ENCODE results near the gene FSD2. TPM values are rescaled to one million over a fixed set of nuclear protein-coding genes. Genes with fewer than 3 reads are reported as not detected.

FSD2 gene
- total and polyA plus RNA-seq, 2 of the 8 experiments (the other 6 are each of a cell fraction or from before 2014, with no cell fraction given): 0.02 TPM; not detected in 1

GRCh38 chr15:82847703-82848102 lies 41.8 kb upstream of the FSD2 start:
- no peaks in the 10 kb centered on the region for H3K79me1 ChIP-seq (ENCODE audit: low read depth, low read length)
- H4K8ac ChIP-seq (ENCODE audit: extremely low read depth, insufficient read depth, low read length): no peak overlapping the region
- H3K18ac ChIP-seq (ENCODE audit: extremely low read depth, low read length): no peak overlapping the region
- no peak overlapping the region for H2BK15ac ChIP-seq (ENCODE audit: low read length)
- H3K27me3 ChIP-seq (replicated peaks in 1 of 4; ENCODE audit: control insufficient read depth in 3 of 4, extremely low read depth in 1 of 4, insufficient read depth in 3 of 4, low read length in 3 of 4): no peaks in the 10 kb centered on the region
- TF ChIP-seq JUN (IDR thresholded peaks at IDR 0.05; ENCODE audit: low read depth, low read length) (no peak), ATF2 (IDR thresholded peaks at IDR 0.05; ENCODE audit: low read length) (no peak)
- no peaks in the 10 kb centered on the region for H4K20me1 ChIP-seq (replicated peaks in 1 of 2; ENCODE audit: control insufficient read depth in 1 of 2, insufficient read depth in 2 of 2, low read length in 2 of 2)
- H3K14ac ChIP-seq (ENCODE audit: insufficient read length): no peak overlapping the region
- peaks cover 0 to 7% (median 3%) of the 10 kb centered on the region in 4 experiments; a peak in 5 of 7 replicates for H3K4me1 ChIP-seq (replicated peaks in 1 of 4; ENCODE audit: control insufficient read depth in 3 of 4, insufficient read depth in 4 of 4, low read length in 3 of 4)
- no peak overlapping the region for H2AFZ ChIP-seq (ENCODE audit: low read length)
- no peak overlapping the region for H2BK120ac ChIP-seq (replicated peaks; ENCODE audit: low read depth, low read length)
- H2BK20ac ChIP-seq (ENCODE audit: low read length): no peak overlapping the region
- H3K4me2 ChIP-seq (ENCODE audit: insufficient read depth in 1 of 2, low read depth in 2 of 2, low read length in 2 of 2): no peak overlapping the region
- 66% methylated on average over 8 of the region's 8 CpGs; no CpG with 5 or more reads in 1 of the 2 experiments for WGBS, 2 experiments (ENCODE audit: extremely low coverage in 1 of 2, insufficient coverage in 1 of 2, insufficient read length in 1 of 2, insufficient replicate concordance in 2 of 2, low coverage in 1 of 2, low lambda C conversion rate in 2 of 2, missing lambda C conversion rate in 1 of 2)
- ChIA-PET POLR2A (ENCODE audit: partially characterized antibody) (no interaction called here), CTCF (ENCODE audit: partially characterized antibody) (interaction anchor here (2.2 to 4.1 kb wide), 4 partner anchors 10 to 164 kb away, joined by 6 to 27 read pairs (median 8); partner anchors contain the start of gene C15orf40)
- H3K23me2 ChIP-seq (ENCODE audit: low read depth, low read length): no peaks in the 10 kb centered on the region; the same call in 1 of the 2 replicates
- peak in 1 of 2 experiments; percentile 37 for DNase-seq (ENCODE audit: low read depth in 1 of 2, low spot score in 2 of 2)
- no peak overlapping the region for H2AK5ac ChIP-seq (ENCODE audit: low read depth, low read length)
- no peaks in the 10 kb centered on the region for H3K79me2 ChIP-seq (ENCODE audit: control insufficient read depth in 1 of 2, insufficient read depth in 2 of 2, low read length in 2 of 2)
- H4K91ac ChIP-seq (replicated peaks; ENCODE audit: insufficient read length, low read length): no peak overlapping the region
- no peaks in the 10 kb centered on the region for H3K36me3 ChIP-seq (ENCODE audit: control insufficient read depth in 2 of 4, insufficient read depth in 4 of 4, low read length in 3 of 4)
- H3K4me3 ChIP-seq (ENCODE audit: extremely low read depth in 1 of 4, insufficient read depth in 2 of 4, low read depth in 3 of 4, low read length in 4 of 4): no peak overlapping the region
- H2BK12ac ChIP-seq (ENCODE audit: low read depth, low read length): no peak overlapping the region
- H3K4ac ChIP-seq (replicated peaks; ENCODE audit: insufficient read length, low read depth, low read length): no peak overlapping the region
- H3K23ac ChIP-seq (ENCODE audit: insufficient read length): no peak overlapping the region
- H3K56ac ChIP-seq (replicated peaks; ENCODE audit: insufficient read length, low read depth, low read length): no peak overlapping the region
- H3K9me3 ChIP-seq (ENCODE audit: insufficient read depth in 2 of 2, low read depth in 1 of 2, low read length in 1 of 2): no peaks in the 10 kb centered on the region
- no peak overlapping the region for H4K5ac ChIP-seq (ENCODE audit: insufficient read length, low read depth, low read length)
- no peak for FAIRE-seq
- no peak overlapping the region for H3K27ac ChIP-seq (ENCODE audit: low read depth, low read length)
- H3K9ac ChIP-seq (replicated peaks in 1 of 4; ENCODE audit: extremely low read depth in 1 of 4, low read depth in 3 of 4, low read length in 3 of 4): no peak overlapping the region
- no peak overlapping the region for H2BK5ac ChIP-seq (ENCODE audit: low read depth, low read length)
